K562 (cell line): ENCODE measurements around the gene FBXW10B. TPM values are rescaled to one million over a fixed set of nuclear protein-coding genes. Genes with fewer than 3 reads are reported as not detected.

Experiments used
- ARID1B ChIP-seq: fragments of 450-650 bp; IDR thresholded peaks from 2 replicates; pipeline ENCODE4 v1.6.1; 2016; ENCODE audit warnings: antibody characterized with exemption, mild to moderate bottlenecking, inconsistent platforms
- CREB3L1 ChIP-seq: fragments of 450-650 bp; IDR thresholded peaks from 2 replicates; pipeline ENCODE4 v1.6.1; 2014; ENCODE audit warnings: low read depth, mild to moderate bottlenecking, moderate library complexity, borderline replicate concordance
- FOS ChIP-seq: IDR thresholded peaks from 3 replicates; pipeline ENCODE4 v1.6.1; 2011; ENCODE audit not compliant: insufficient read length; ENCODE audit errors: extremely low read depth
- KHSRP ChIP-seq: fragments of 450-650 bp; IDR thresholded peaks from 2 replicates; pipeline ENCODE4 v1.6.1; 2017
- NEUROD1 ChIP-seq: fragments of 150-350 bp; IDR thresholded peaks from 2 replicates; pipeline ENCODE4 v1.6.1; 2014; ENCODE audit warnings: borderline replicate concordance, low read length, low read depth; ENCODE audit not compliant: partially characterized antibody
- PKNOX1 ChIP-seq: fragments of 450-650 bp; IDR thresholded peaks from 2 replicates; pipeline ENCODE4 v1.6.1; 2016
- RBFOX2 ChIP-seq: fragments of 200-400 bp; formaldehyde crosslinking; IDR thresholded peaks from 2 replicates; pipeline ENCODE4 v1.6.1; 2017; ENCODE audit warnings: low read depth, mild to moderate bottlenecking, low read length, moderate library complexity
- REST ChIP-seq, 2 experiments: fragments of 450-650 bp; formaldehyde crosslinking in 1 of 2; IDR thresholded peaks; 2 replicates each; pipeline versions ENCODE4 v1.4.0 to v1.6.1; 2014 to 2020; ENCODE audit warnings: mild to moderate bottlenecking in 2 of 2, borderline replicate concordance in 1 of 2, low read depth in 1 of 2
- ZNF444 ChIP-seq: fragments of 250-450 bp; sonication (Bioruptor Pico); IDR thresholded peaks from 2 replicates; pipeline ENCODE4 v1.4.0; 2020; ENCODE audit warnings: mild to moderate bottlenecking, moderate library complexity
- ZNF79 ChIP-seq: fragments of 250-450 bp; sonication (Bioruptor Pico); IDR thresholded peaks from 2 replicates; pipeline ENCODE4 v1.4.0; 2020; ENCODE audit warnings: low read depth, mild to moderate bottlenecking, moderate library complexity
- polyA plus RNA-seq, 8 experiments: library from polyadenylated mRNA; depleted of rRNA in 4 of 8; stranded (reverse) in 5 of 8; unstranded in 3 of 8; fragments of >200 nt; fragmentation: Nextera tagmentation in 2 of 8; fragmentation: Illumina TruSeq in 1 of 8; extraction: Ambion mirVana in 2 of 8; extraction: Trizol in 1 of 8; gene quantifications; 2 replicates each; pipeline versions ENCODE4 v1.2.1 to v1.2.3, GENCODE V29; 2011 to 2014; ENCODE audit warnings: inconsistent platforms in 1 of 8, missing spikeins in 1 of 8
- total RNA-seq, 7 experiments: library from RNA; depleted of rRNA in 6 of 7; stranded (reverse); fragments of >200 nt in 6 of 7; fragmentation: Illumina TruSeq in 2 of 7; extraction: Trizol in 2 of 7; gene quantifications; 2 replicates each; pipeline versions ENCODE4 v1.2.1 to v1.2.3, GENCODE V29; 2011 to 2021; ENCODE audit warnings: low replicate concordance in 1 of 7

FBXW10B gene
- total and polyA plus RNA-seq, 9 of the 15 experiments (the other 6 are each of a cell fraction or from before 2014, with no cell fraction given), result 0.11 to 0.33 (median 0.16) TPM; not detected in 5

GRCh38 chr17:15651583-15652110 lies 32.1 kb upstream of the FBXW10B start (continued):
- TF ChIP-seq CREB3L1 (peak; percentile 40; the same call in 1 of the 2 replicates), ZNF79 (CRISPR knock-in tag) (no peak), KHSRP (no peak), ZNF444 (CRISPR knock-in tag) (no peak), FOS (no peak), PKNOX1 (peak; percentile 49), ARID1B (peak; percentile 52), RBFOX2 (peak; percentile 11; the same call in 1 of the 2 replicates), NEUROD1 (peak; percentile 64), REST (IDR thresholded peaks at IDR 0.05; ENCODE audit: borderline replicate concordance) (peak; percentile 86), REST (CRISPR knock-in tag; IDR thresholded peaks at IDR 0.05; ENCODE audit: low read depth) (no peak)
